Endodermal cell (in vitro differentiated cells): ENCODE data around the gene STRN3. TPM values are rescaled to one million over a fixed set of nuclear protein-coding genes. Genes with fewer than 3 reads are reported as not detected.

Experiments used
- DNase-seq: peaks from one replicate; pipeline ENCODE4 v3.0.0-alpha.2; 2017
- H3K27ac ChIP-seq: 2 replicates; pipeline ENCODE4 v1.5.1; 2013; ENCODE audit warnings: mild to moderate bottlenecking, low read depth, low read length, moderate library complexity
- H3K27me3 ChIP-seq: 2 replicates; pipeline ENCODE4 v1.6.1; 2013; ENCODE audit warnings: mild to moderate bottlenecking, low read length, moderate library complexity; ENCODE audit not compliant: insufficient read depth, control insufficient read depth, poor library complexity, severe bottlenecking
- H3K36me3 ChIP-seq: 2 replicates; pipeline ENCODE4 v1.7.0; 2013; ENCODE audit warnings: mild to moderate bottlenecking, low read length, moderate library complexity; ENCODE audit not compliant: control insufficient read depth, insufficient read depth
- H3K4me1 ChIP-seq: one replicate; pipeline ENCODE4 v1.7.0; 2013; ENCODE audit warnings: low read length; ENCODE audit not compliant: control insufficient read depth, insufficient read depth
- H3K4me3 ChIP-seq: 2 replicates; pipeline ENCODE4 v1.5.1; 2013; ENCODE audit warnings: mild to moderate bottlenecking, low read length, moderate library complexity
- H3K9ac ChIP-seq: 2 replicates; pipeline ENCODE4 v1.6.1; 2013; ENCODE audit warnings: mild to moderate bottlenecking, low read length, moderate library complexity; ENCODE audit not compliant: poor library complexity, severe bottlenecking; ENCODE audit errors: extremely low read depth
- H3K9me3 ChIP-seq: 2 replicates; pipeline ENCODE4 v1.6.1; 2013; ENCODE audit warnings: mild to moderate bottlenecking, low read length, moderate library complexity; ENCODE audit not compliant: control insufficient read depth
- H3K27ac Mint-ChIP-seq: 2 replicates; pipeline ENCODE4 v1.8.0; 2020; ENCODE audit warnings: mixed read lengths
- H3K27me3 Mint-ChIP-seq: 2 replicates; pipeline ENCODE4 v1.8.0; 2021; ENCODE audit warnings: mild to moderate bottlenecking, mixed read lengths; ENCODE audit not compliant: insufficient read depth
- H3K36me3 Mint-ChIP-seq: 2 replicates; pipeline ENCODE4 v1.8.0; 2020; ENCODE audit warnings: low read depth, mixed read lengths
- H3K4me1 Mint-ChIP-seq: 2 replicates; pipeline ENCODE4 v1.8.0; 2020; ENCODE audit warnings: mixed read lengths
- H3K4me3 Mint-ChIP-seq: 2 replicates; pipeline ENCODE4 v1.8.0; 2020; ENCODE audit warnings: mild to moderate bottlenecking, moderate library complexity, mixed read lengths
- H3K9me3 Mint-ChIP-seq: 2 replicates; pipeline ENCODE4 v1.8.0; 2020; ENCODE audit warnings: mild to moderate bottlenecking, mixed read lengths
- WGBS, 2 experiments: methylation state at CpG; one replicate each; pipeline versions ENCODE4 v1.1.5 to v1.1.7; 2013; ENCODE audit warnings: missing lambda C conversion rate in 2 of 2, mixed read lengths in 1 of 2; ENCODE audit not compliant: insufficient coverage in 1 of 2, insufficient read length in 1 of 2; 5-methylcytosine and 5-hydroxymethylcytosine counted together
- total RNA-seq, 2 donors: library from RNA; stranded (reverse); fragmentation: NEBNext Ultra II Directional in 1 of 2; extraction: Animal tissue kit (Norgen Biotek cat#: 25700) in 1 of 2; gene quantifications; 2 replicates in 1 of 2; 3 replicates in 1 of 2; pipeline ENCODE4 v1.2.1, GENCODE V29; 2021
- TF ChIP-seq, protein P1 (sequence below): fragments of 200-600 bp; sonication (generic); conservative IDR thresholded peaks from 2 replicates; pipeline ENCODE4 v1.5.0; 2021; ENCODE audit warnings: antibody characterized with exemption, mild to moderate bottlenecking

STRN3 gene
- total RNA-seq, 2 donors from 2014 or later, result 56.5 to 58.9 TPM

DNA sequence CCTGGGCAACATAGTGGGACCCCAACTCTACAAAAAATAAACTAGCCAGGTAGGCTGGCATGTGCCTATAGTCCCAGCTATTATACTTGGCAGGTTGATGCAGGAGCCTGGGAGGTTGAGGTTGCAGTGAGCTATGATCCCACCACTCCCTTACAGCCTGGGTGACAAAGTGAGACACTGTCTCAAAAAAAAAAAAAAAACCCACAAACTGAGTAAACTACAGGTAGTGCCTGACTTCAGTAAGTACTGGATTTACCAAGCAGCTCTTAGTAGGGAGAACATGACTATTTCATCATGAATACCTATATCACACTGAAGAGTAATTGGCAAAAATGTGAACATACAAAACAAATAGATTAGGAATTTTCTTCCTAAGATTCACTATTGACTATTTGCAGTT is 33.1 kb downstream of the STRN3 start:
- Histone ChIP-seq H3K27ac (no peak overlapping the region), H3K4me3 (no peak overlapping the region), H3K9me3 (peaks cover 7% of the 10 kb centered on the region), H3K36me3 (peaks cover 24% of the 10 kb centered on the region), H3K4me1 (no peaks in the 10 kb centered on the region), H3K27me3 (no peaks in the 10 kb centered on the region), H3K9ac (no peak overlapping the region)
- Mint-ChIP-seq H3K27me3 (no peaks in the 10 kb centered on the region), H3K9me3 (peaks cover 6% of the 10 kb centered on the region), H3K36me3 (peaks cover 10% of the 10 kb centered on the region), H3K27ac (no peak overlapping the region), H3K4me1 (peaks cover 38% of the 10 kb centered on the region), H3K4me3 (no peak overlapping the region)
- TF ChIP-seq, protein P1, sequence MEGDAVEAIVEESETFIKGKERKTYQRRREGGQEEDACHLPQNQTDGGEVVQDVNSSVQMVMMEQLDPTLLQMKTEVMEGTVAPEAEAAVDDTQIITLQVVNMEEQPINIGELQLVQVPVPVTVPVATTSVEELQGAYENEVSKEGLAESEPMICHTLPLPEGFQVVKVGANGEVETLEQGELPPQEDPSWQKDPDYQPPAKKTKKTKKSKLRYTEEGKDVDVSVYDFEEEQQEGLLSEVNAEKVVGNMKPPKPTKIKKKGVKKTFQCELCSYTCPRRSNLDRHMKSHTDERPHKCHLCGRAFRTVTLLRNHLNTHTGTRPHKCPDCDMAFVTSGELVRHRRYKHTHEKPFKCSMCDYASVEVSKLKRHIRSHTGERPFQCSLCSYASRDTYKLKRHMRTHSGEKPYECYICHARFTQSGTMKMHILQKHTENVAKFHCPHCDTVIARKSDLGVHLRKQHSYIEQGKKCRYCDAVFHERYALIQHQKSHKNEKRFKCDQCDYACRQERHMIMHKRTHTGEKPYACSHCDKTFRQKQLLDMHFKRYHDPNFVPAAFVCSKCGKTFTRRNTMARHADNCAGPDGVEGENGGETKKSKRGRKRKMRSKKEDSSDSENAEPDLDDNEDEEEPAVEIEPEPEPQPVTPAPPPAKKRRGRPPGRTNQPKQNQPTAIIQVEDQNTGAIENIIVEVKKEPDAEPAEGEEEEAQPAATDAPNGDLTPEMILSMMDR, result no peak
- DNase-seq, result no peak

DNA sequence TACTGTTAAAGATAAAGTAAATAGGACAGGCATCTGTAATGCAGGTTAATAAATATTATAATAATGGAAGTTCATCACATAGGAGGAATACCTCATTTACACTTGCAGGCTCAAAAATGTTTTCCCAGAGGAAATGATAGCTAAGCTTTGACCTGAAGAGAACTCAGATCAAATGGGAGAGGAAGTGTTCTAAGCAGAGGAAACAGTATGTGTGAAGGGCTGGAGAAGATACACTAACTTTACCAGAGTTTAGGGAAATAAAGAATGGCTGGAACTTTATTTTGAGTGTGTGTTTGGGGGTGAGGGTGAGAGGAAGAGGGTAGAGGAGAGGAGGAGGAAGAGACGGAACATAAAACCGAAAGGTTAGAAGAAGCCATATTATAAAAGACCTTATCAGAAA is 34.8 kb downstream of the STRN3 start:
- no peak overlapping the region for H3K27ac Mint-ChIP-seq
- H3K9me3 Mint-ChIP-seq, result no peaks in the 10 kb centered on the region
- WGBS, 2 experiments, result 86% methylated on average over 2 of the region's 2 CpGs; no CpG with 5 or more reads in 1 of the 2 experiments
- no peaks in the 10 kb centered on the region for H3K27me3 Mint-ChIP-seq
- no peak for DNase-seq
- no peak overlapping the region for H3K4me3 Mint-ChIP-seq
- no peaks in the 10 kb centered on the region for H3K4me1 ChIP-seq
- H3K4me3 ChIP-seq, result no peak overlapping the region
- H3K36me3 ChIP-seq, result peaks cover 16% of the 10 kb centered on the region
- peaks cover 5% of the 10 kb centered on the region for H3K36me3 Mint-ChIP-seq
- no peaks in the 10 kb centered on the region for H3K9me3 ChIP-seq
- H3K27me3 ChIP-seq, result no peaks in the 10 kb centered on the region
- TF ChIP-seq, protein P1, result no peak
- peaks cover 27% of the 10 kb centered on the region for H3K4me1 Mint-ChIP-seq
- H3K27ac ChIP-seq, result no peak overlapping the region
- no peak overlapping the region for H3K9ac ChIP-seq

DNA sequence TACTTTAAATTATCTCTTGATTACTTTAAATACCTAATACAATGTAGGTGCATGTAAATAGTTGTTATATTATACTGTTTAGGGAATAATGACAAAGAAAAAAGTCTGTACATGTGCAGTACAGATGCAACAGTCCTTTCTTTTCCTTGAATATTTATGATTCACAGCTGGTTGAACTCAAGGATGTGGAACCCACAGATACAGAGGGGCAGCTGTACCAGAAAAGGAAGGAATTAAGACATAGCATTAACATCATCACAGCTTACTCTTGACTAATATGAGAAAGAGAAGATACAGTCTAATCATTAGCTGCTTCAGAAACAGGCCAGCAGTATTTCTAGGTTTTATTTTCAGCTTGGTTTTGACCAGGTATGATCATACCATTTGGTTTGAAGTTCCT is 35.4 kb downstream of the STRN3 start:
- Histone ChIP-seq H3K36me3 (peaks cover 19% of the 10 kb centered on the region), H3K4me1 (no peaks in the 10 kb centered on the region), H3K27ac (no peak overlapping the region), H3K9me3 (no peaks in the 10 kb centered on the region), H3K4me3 (no peak overlapping the region), H3K27me3 (no peaks in the 10 kb centered on the region), H3K9ac (no peak overlapping the region)
- DNase-seq, result no peak
- Mint-ChIP-seq H3K4me1 (peaks cover 21% of the 10 kb centered on the region), H3K27ac (no peak overlapping the region), H3K9me3 (peaks cover under 1% of the 10 kb centered on the region), H3K4me3 (no peak overlapping the region), H3K36me3 (peaks cover 6% of the 10 kb centered on the region), H3K27me3 (no peaks in the 10 kb centered on the region)
- TF ChIP-seq, protein P1, result no peak
